GM18505 (cell line): ENCODE results near the gene WASHC1.
"Not testable (repeated sequence)": the region's sequence is repeated elsewhere in the genome, so short reads cannot be mapped to it uniquely, and the experiment has no call there.

Experiments used
- ATAC-seq: cut with Tn5 transposase; IDR thresholded peaks from one replicate; pipeline ENCODE4 v1.9.1; 2021; ENCODE audit not compliant: unreplicated experiment

WASHC1 gene

GRCh38 chr9:29356-29755, at the start of gene WASHC1:
Gene WASHC1 (minus strand): TSS chr9:29456. CDS start chr9:24999, 4,457 bp downstream.
- not testable (repeated sequence) for ATAC-seq

GRCh38 chr9:78333-78732, 49.1 kb upstream of the WASHC1 start:
- ATAC-seq = not testable (repeated sequence)

GRCh38 chr9:76389-76788, 47.1 kb upstream of the WASHC1 start:
- ATAC-seq = not testable (repeated sequence)

- ATAC-seq = not testable (repeated sequence)
These were observed 44.8 kb upstream of the WASHC1 start for GRCh38 chr9:73900-74525.

GRCh38 chr9:73076-73899, 44.0 kb upstream of the WASHC1 start:
- not testable (repeated sequence) for ATAC-seq

- peak; percentile 90 for ATAC-seq
These were observed 33.9 kb upstream of the WASHC1 start for GRCh38 chr9:63031-63629.

- peak; percentile 74 for ATAC-seq
These were observed 23.4 kb upstream of the WASHC1 start for GRCh38 chr9:52678-53077.

- ATAC-seq = not testable (repeated sequence)
These were observed 19.1 kb upstream of the WASHC1 start for GRCh38 chr9:48190-48842.

GRCh38 chr9:46639-47271, 17.5 kb upstream of the WASHC1 start:
- not testable (repeated sequence) for ATAC-seq

- not testable (repeated sequence) for ATAC-seq
These were observed 16.9 kb upstream of the WASHC1 start for GRCh38 chr9:46164-46563.

- ATAC-seq = not testable (repeated sequence)
These were observed 16.1 kb upstream of the WASHC1 start for GRCh38 chr9:45180-45878.

GRCh38 chr9:44416-44815, 15.2 kb upstream of the WASHC1 start:
- ATAC-seq = not testable (repeated sequence)

GRCh38 chr9:43636-44035, 14.4 kb upstream of the WASHC1 start:
- not testable (repeated sequence) for ATAC-seq

GRCh38 chr9:43116-43515, 13.9 kb upstream of the WASHC1 start:
- not testable (repeated sequence) for ATAC-seq

GRCh38 chr9:41819-42218, 12.6 kb upstream of the WASHC1 start:
- ATAC-seq = not testable (repeated sequence)

- ATAC-seq = not testable (repeated sequence)
These were observed 12.0 kb upstream of the WASHC1 start for GRCh38 chr9:41261-41676.

- not testable (repeated sequence) for ATAC-seq
These were observed 3.1 kb upstream of the WASHC1 start for GRCh38 chr9:32308-32707.

GRCh38 chr9:28775-29174, 481 bp downstream of the WASHC1 start:
- ATAC-seq = not testable (repeated sequence)

- not testable (repeated sequence) for ATAC-seq
These were observed 7.6 kb downstream of the WASHC1 start for GRCh38 chr9:21621-22020.

GRCh38 chr9:16875-17274, 12.4 kb downstream of the WASHC1 start:
- ATAC-seq = not testable (repeated sequence)
